Parathyroid adenoma (tissue), 2 donors: ENCODE data around the gene FOXL1.

Experiments used
- H2AFZ ChIP-seq: fragments of 300-600 bp; sonication (generic); one replicate; pipeline ENCODE4 v1.7.0; 2017; ENCODE audit warnings: antibody characterized with exemption, mild to moderate bottlenecking
- H3K27ac ChIP-seq: fragments of 300-600 bp; sonication (generic); one replicate; pipeline ENCODE4 v1.7.0; 2017
- H3K27me3 ChIP-seq: fragments of 300-600 bp; sonication (generic); one replicate; pipeline ENCODE4 v1.7.0; 2017; ENCODE audit warnings: low read length; ENCODE audit not compliant: control insufficient read depth, insufficient read depth
- H3K36me3 ChIP-seq: fragments of 300-600 bp; sonication (generic); one replicate; pipeline ENCODE4 v1.7.0; 2017; ENCODE audit warnings: low read length; ENCODE audit not compliant: control insufficient read depth, insufficient read depth
- H3K4me1 ChIP-seq: fragments of 300-600 bp; sonication (generic); one replicate; pipeline ENCODE4 v1.7.0; 2017; ENCODE audit warnings: control low read depth
- H3K4me2 ChIP-seq: fragments of 300-600 bp; sonication (generic); one replicate; pipeline ENCODE4 v1.7.0; 2017; ENCODE audit warnings: low read length
- H3K4me3 ChIP-seq: fragments of 300-600 bp; sonication (generic); one replicate; pipeline ENCODE4 v1.7.0; 2017; ENCODE audit warnings: low read depth, low read length
- H3K79me2 ChIP-seq: fragments of 300-600 bp; sonication (generic); one replicate; pipeline ENCODE4 v1.7.0; 2017; ENCODE audit warnings: control low read depth
- H3K9ac ChIP-seq: fragments of 300-600 bp; sonication (generic); one replicate; pipeline ENCODE4 v1.7.0; 2017; ENCODE audit warnings: mild to moderate bottlenecking
- H3K9me3 ChIP-seq: fragments of 300-600 bp; sonication (generic); one replicate; pipeline ENCODE4 v1.7.0; 2017; ENCODE audit warnings: low read length; ENCODE audit not compliant: control insufficient read depth
- TF ChIP-seq, protein P1 (sequence below): fragments of 300-600 bp; sonication (generic); IDR thresholded peaks from one replicate; pipeline ENCODE4 v1.7.0; 2017; ENCODE audit warnings: antibody characterized with exemption, mild to moderate bottlenecking
- donor health status: primary hyperparathyroidism.

FOXL1 gene

DNA sequence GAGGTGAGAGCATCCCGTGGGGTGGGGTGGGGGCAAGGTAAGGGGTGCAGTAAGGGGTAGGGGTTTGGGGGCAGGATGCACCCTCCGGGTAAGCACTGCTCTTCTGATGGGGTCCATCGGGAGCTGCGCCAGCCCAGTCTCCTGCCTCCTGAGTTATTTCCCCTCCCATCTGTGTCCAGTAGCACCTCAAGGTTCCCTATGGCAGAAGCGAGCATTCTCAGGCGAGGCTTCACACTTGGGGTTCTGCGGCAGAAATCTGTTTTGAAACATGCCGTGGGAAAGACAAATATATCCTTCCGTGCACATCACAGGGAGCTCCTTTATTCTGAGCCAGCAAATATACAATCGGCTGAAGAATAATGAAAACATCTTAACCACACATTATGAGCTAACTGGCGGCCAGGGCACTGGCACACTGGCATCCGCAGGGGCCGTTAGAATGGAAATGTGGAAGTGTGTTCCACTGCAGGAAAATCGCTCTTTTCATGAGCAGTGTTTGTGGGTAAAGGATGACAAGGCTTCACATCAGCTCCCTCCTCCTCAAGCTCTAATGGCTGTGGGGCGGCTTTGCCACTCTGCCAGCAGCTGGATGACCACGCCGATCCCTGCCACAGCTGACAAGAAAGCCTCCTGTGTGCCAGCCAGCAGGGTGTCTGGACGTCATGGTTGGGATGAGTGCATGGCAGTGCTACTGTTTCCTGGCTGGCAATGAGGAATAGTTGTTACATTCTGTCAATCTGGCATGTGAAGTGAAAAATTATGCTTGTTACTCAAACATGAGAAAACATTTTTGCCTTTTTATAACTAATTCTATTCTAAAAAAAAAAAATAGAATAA is 43.4 kb upstream of the FOXL1 start:
- no peaks in the 10 kb centered on the region for H3K79me2 ChIP-seq
- H3K4me2 ChIP-seq = no peak overlapping the region
- no peaks in the 10 kb centered on the region for H3K27me3 ChIP-seq
- no peaks in the 10 kb centered on the region for H3K36me3 ChIP-seq
- no peaks in the 10 kb centered on the region for H3K9me3 ChIP-seq
- H3K4me3 ChIP-seq = no peak overlapping the region
- no peaks in the 10 kb centered on the region for H3K4me1 ChIP-seq
- H2AFZ ChIP-seq = no peak overlapping the region
- TF ChIP-seq, protein P1, sequence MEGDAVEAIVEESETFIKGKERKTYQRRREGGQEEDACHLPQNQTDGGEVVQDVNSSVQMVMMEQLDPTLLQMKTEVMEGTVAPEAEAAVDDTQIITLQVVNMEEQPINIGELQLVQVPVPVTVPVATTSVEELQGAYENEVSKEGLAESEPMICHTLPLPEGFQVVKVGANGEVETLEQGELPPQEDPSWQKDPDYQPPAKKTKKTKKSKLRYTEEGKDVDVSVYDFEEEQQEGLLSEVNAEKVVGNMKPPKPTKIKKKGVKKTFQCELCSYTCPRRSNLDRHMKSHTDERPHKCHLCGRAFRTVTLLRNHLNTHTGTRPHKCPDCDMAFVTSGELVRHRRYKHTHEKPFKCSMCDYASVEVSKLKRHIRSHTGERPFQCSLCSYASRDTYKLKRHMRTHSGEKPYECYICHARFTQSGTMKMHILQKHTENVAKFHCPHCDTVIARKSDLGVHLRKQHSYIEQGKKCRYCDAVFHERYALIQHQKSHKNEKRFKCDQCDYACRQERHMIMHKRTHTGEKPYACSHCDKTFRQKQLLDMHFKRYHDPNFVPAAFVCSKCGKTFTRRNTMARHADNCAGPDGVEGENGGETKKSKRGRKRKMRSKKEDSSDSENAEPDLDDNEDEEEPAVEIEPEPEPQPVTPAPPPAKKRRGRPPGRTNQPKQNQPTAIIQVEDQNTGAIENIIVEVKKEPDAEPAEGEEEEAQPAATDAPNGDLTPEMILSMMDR = no peak
- H3K27ac ChIP-seq = no peak overlapping the region
- no peak overlapping the region for H3K9ac ChIP-seq

DNA sequence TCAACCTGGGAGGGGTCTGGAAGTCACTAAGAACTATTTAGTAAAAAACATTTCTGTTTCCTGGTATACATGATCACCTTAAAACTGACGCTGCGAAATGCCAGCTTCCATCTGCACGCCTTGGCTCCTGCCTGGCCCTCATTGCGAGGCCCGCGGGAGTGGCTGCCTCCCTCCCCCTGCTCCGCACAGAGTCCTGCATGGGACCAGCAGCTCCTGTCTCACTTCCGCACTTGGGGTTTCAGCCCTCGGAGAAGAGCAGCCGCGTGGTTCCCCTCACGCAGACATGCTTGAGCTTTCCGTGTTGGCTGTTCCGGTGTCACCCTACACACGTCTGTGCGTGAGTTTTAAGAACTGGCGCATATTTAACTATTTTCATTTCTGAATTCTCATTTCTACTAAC is 41.7 kb upstream of the FOXL1 start:
- TF ChIP-seq, protein P1 = no peak
- Histone ChIP-seq H3K27me3 (no peaks in the 10 kb centered on the region), H3K4me2 (no peak overlapping the region), H3K4me3 (no peak overlapping the region), H3K79me2 (no peaks in the 10 kb centered on the region), H3K36me3 (no peaks in the 10 kb centered on the region), H2AFZ (no peak overlapping the region), H3K27ac (no peak overlapping the region), H3K9ac (no peak overlapping the region), H3K9me3 (no peaks in the 10 kb centered on the region), H3K4me1 (no peaks in the 10 kb centered on the region)

DNA sequence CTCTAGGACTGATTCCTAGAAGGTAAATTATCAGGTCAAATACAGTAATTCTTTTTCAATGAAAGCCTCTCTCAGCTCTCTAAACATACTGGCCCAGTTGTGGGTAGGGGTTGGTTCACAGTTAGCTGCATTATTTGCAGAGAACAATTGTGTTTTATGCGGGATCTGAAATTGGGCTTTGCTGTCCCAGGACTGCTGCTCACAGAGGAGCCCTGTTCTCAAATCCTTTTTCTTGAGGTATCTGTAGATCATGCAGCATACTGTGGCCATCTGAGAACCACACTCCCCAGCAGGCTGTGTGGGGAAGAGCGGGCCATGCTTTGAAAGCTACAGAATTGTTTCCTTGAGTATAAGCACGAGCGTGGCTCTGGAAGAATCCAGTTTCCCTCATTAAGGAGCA is 40.9 kb upstream of the FOXL1 start:
- TF ChIP-seq, protein P1 = no peak
- no peak overlapping the region for H3K4me2 ChIP-seq
- no peaks in the 10 kb centered on the region for H3K9me3 ChIP-seq
- no peaks in the 10 kb centered on the region for H3K4me1 ChIP-seq
- H3K79me2 ChIP-seq = no peaks in the 10 kb centered on the region
- no peaks in the 10 kb centered on the region for H3K27me3 ChIP-seq
- H3K36me3 ChIP-seq = no peaks in the 10 kb centered on the region
- H3K9ac ChIP-seq = no peak overlapping the region
- no peak overlapping the region for H3K27ac ChIP-seq
- no peak overlapping the region for H3K4me3 ChIP-seq
- H2AFZ ChIP-seq = no peak overlapping the region

DNA sequence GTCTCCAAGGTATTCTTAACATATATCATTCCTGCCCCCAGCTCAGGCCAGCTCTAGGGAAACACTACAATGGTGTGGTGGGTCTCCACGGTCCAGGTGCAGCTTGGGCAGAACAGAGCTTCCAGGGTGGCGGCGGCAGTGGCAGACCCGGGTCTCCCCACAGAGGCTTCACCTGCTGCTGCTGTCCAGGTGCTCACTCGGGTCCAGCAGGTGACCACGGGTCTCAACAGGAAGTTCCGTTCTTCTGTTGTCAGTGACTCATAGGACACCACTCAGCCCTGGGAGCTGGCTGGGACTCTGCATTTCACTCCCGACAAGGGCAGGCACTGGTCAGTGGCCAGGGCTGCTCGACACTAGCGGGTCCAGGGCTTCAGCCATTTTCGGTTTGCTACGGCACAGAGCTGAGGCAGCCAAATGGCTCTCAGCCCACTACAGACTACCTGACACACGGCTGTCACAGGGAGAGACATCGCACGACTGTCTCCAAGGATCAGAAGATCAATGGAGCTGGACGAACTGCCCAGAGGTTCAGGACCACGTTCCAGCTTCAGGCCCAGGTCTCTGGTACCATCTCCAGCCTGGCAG is 40.1 kb upstream of the FOXL1 start:
- Histone ChIP-seq H3K4me3 (no peak overlapping the region), H3K36me3 (no peaks in the 10 kb centered on the region), H2AFZ (no peak overlapping the region)

More for the DNA sequence above, 40.1 kb upstream of the FOXL1 start:
- H3K27ac ChIP-seq = no peak overlapping the region
- no peaks in the 10 kb centered on the region for H3K27me3 ChIP-seq
- H3K4me1 ChIP-seq = no peaks in the 10 kb centered on the region
- H3K79me2 ChIP-seq = no peaks in the 10 kb centered on the region
- TF ChIP-seq, protein P1 = no peak
- H3K9ac ChIP-seq = no peak overlapping the region
- H3K9me3 ChIP-seq = no peaks in the 10 kb centered on the region
- no peak overlapping the region for H3K4me2 ChIP-seq
